ENCODE data around the gene RPS6KC1.

- TF ChIP-seq EZH2 (IDR thresholded peaks at IDR 0.05), result no peak
- no peak for TF ChIP-seq POLR2AphosphoS5 (IDR thresholded peaks at IDR 0.05; ENCODE audit: borderline replicate concordance, low read depth, low read length)
- no peak for TF ChIP-seq FOXP2 (optimal IDR thresholded peaks at IDR 0.05; ENCODE audit: control extremely low read depth, extremely low read length, insufficient read depth)
Measured at GRCh38 chr1:213231795-213232231, 180.8 kb downstream of the RPS6KC1 start.

Data from SK-N-MC (cell line).